Measurements from ENCODE around the gene UFM1. TPM values are rescaled to one million over a fixed set of nuclear protein-coding genes. Genes with fewer than 3 reads are reported as not detected.

Gene UFM1
- total and polyA plus RNA-seq, 2 of the 4 experiments (the other 2 are of a cell fraction): 43.5 to 94.5 TPM

- no peak overlapping the region for H4K5ac ChIP-seq (ENCODE audit: low read depth, low read length)
- no peaks in the 10 kb centered on the region for H3K36me3 ChIP-seq (ENCODE audit: control insufficient read depth, insufficient read depth, low read length)
- H2BK15ac ChIP-seq (ENCODE audit: low read depth, low read length): no peak overlapping the region
- no TSS peak for BruUV-seq (replicated peaks)
- H3K23ac ChIP-seq (ENCODE audit: low read depth, low read length): no peak overlapping the region
- ATAC-seq (ENCODE audit: low read depth) (no peak), DNase-seq (peak; percentile 4)
- H3K27ac ChIP-seq (ENCODE audit: insufficient read depth, low read length): no peak overlapping the region
- no CpG with 5 or more reads among the region's 1 CpG for WGBS, 2 experiments (ENCODE audit: extremely low coverage in 2 of 2, insufficient read length in 1 of 2)
- H2BK5ac ChIP-seq (ENCODE audit: low read depth, low read length, poor library complexity, severe bottlenecking): no peak overlapping the region
- no peak overlapping the region for H3K9ac ChIP-seq (ENCODE audit: low read depth, low read length)
- no peaks in the 10 kb centered on the region for H4K20me1 ChIP-seq (ENCODE audit: insufficient read depth, low read length)
- H2AFZ ChIP-seq (replicated peaks; ENCODE audit: low read length, poor library complexity): no peak overlapping the region
- no peak overlapping the region for H3K4me3 ChIP-seq (ENCODE audit: insufficient read depth, low read depth, low read length)
- no peak overlapping the region for H3K4me2 ChIP-seq (ENCODE audit: low read depth, low read length)
- dilution Hi-C loops (cut with HindIII; ENCODE audit: low sequenced_read_pairs, unreplicated experiment) (no loop called here), in situ Hi-C loops (cut with MboI; ENCODE audit: low sequenced_read_pairs) (no loop called here), intact Hi-C loops (cut with micrococcal nuclease) (no loop called here)
- no peaks in the 10 kb centered on the region for H3K9me1 ChIP-seq (ENCODE audit: insufficient read depth, low read length)
- no peak overlapping the region for H4K91ac ChIP-seq (ENCODE audit: insufficient read depth, low read depth, low read length)
- no peak overlapping the region for H2BK120ac ChIP-seq (ENCODE audit: low read depth, low read length)
- no peaks in the 10 kb centered on the region; the same call in none of the 2 replicates for H3K27me3 ChIP-seq (ENCODE audit: control insufficient read depth, insufficient read depth, low read length)
- H3K4me1 ChIP-seq (ENCODE audit: control insufficient read depth, insufficient read depth, low read length): no peaks in the 10 kb centered on the region
- H4K8ac ChIP-seq (ENCODE audit: low read depth in 2 of 2, low read length in 2 of 2): no peak overlapping the region
- no peak overlapping the region for H3K56ac ChIP-seq (ENCODE audit: extremely low read depth, insufficient read depth, low read length)
- TF ChIP-seq MXI1 (IDR thresholded peaks at IDR 0.05; ENCODE audit: borderline replicate concordance, low read depth, low read length): no peak
- H2AK5ac ChIP-seq (ENCODE audit: low read depth, low read length): no peak overlapping the region
- POLR2A ChIA-PET (ENCODE audit: unreplicated experiment): no interaction called here
- CTCF ChIA-PET: no interaction called here
- no peak overlapping the region for H3K4ac ChIP-seq (ENCODE audit: low read depth, low read length)
- H2BK20ac ChIP-seq (ENCODE audit: low read depth, low read length): no peak overlapping the region
- H3K79me1 ChIP-seq (ENCODE audit: low read depth in 1 of 2, low read length in 2 of 2): no peaks in the 10 kb centered on the region
- H3K14ac ChIP-seq (replicated peaks; ENCODE audit: low read depth, low read length): no peak overlapping the region
- no peak overlapping the region for H2AK9ac ChIP-seq (replicated peaks; ENCODE audit: low read depth, low read length, poor library complexity)
- H3K9me3 ChIP-seq (ENCODE audit: control insufficient read depth, insufficient read depth, low read length): no peaks in the 10 kb centered on the region
- no peak overlapping the region for H3K18ac ChIP-seq (ENCODE audit: low read depth, low read length)
Observed at GRCh38 chr13:38376546-38376945, 26.9 kb downstream of the UFM1 start.
